ENCODE data around the gene EIF4ENIF1. TPM values are rescaled to one million over a fixed set of nuclear protein-coding genes. Genes with fewer than 3 reads are reported as not detected.

Gene EIF4ENIF1
- total RNA-seq, 1 experiment from 2014 or later, result 36.3 TPM

GRCh38 chr22:31440681-31441080 lies 49.0 kb downstream of the EIF4ENIF1 start:
- H2BK5ac ChIP-seq (ENCODE audit: insufficient read length, low read length), result no peak overlapping the region
- H3K27ac ChIP-seq (ENCODE audit: insufficient read length, low read depth, low read length), result no peak overlapping the region
- H3K9me3 ChIP-seq (ENCODE audit: control insufficient read depth, low read depth, low read length), result no peaks in the 10 kb centered on the region
- Mint-ChIP-seq H3K4me3 (no peak overlapping the region), H3K27ac (no peak overlapping the region; a peak in 1 of 7 replicates), H3K36me3 (ENCODE audit: insufficient read depth in 1 of 3, low read depth in 3 of 3) (peaks cover 11 to 85% (median 66%) of the 10 kb centered on the region in 3 experiments; a peak in 6 of 7 replicates), H3K4me1 (peaks cover 7 to 10% of the 10 kb centered on the region in 2 experiments), H3K27me3 (ENCODE audit: low read depth) (no peaks in the 10 kb centered on the region; the same call in 1 of the 2 replicates), H3K9me3 (no peaks in the 10 kb centered on the region)
- no peak overlapping the region for H3K23ac ChIP-seq (ENCODE audit: insufficient read length, low read depth, low read length)
- H2BK120ac ChIP-seq (ENCODE audit: low read depth, low read length, poor library complexity, severe bottlenecking), result no peak overlapping the region
- no peak overlapping the region for H3K4ac ChIP-seq (ENCODE audit: low read depth, low read length)
- no peaks in the 10 kb centered on the region for H3K4me1 ChIP-seq (ENCODE audit: insufficient read depth, low read length)
- H3K79me2 ChIP-seq (ENCODE audit: insufficient read depth, low read length), result no peaks in the 10 kb centered on the region
- H3K56ac ChIP-seq (ENCODE audit: insufficient read length, low read depth, low read length), result no peak overlapping the region
- H4K5ac ChIP-seq (ENCODE audit: insufficient read length, low read depth, low read length), result no peak overlapping the region
- H3K14ac ChIP-seq (ENCODE audit: insufficient read depth, low read length), result no peak overlapping the region
- H3K4me2 ChIP-seq (ENCODE audit: insufficient read depth, insufficient read length, low read length), result no peak overlapping the region
- no peak overlapping the region for H3T11ph ChIP-seq (ENCODE audit: low read length)
- H4K91ac ChIP-seq (ENCODE audit: insufficient read length, low read depth, low read length), result no peak overlapping the region
- no peak overlapping the region for H2AFZ ChIP-seq (ENCODE audit: low read length)
- no peaks in the 10 kb centered on the region for H4K20me1 ChIP-seq (ENCODE audit: control insufficient read depth, insufficient read depth, insufficient read length)
- H2BK15ac ChIP-seq (ENCODE audit: low read depth, low read length), result no peak overlapping the region
- DNase-seq, result no peak
- no peak overlapping the region for H2BK12ac ChIP-seq (ENCODE audit: insufficient read length, low read depth, low read length)
- H3K9ac ChIP-seq (ENCODE audit: extremely low read depth, insufficient read length, low read length), result no peak overlapping the region
- H3K27me3 ChIP-seq (ENCODE audit: insufficient read depth, low read length), result no peaks in the 10 kb centered on the region
- H3K23me2 ChIP-seq (ENCODE audit: insufficient read length, low read depth, low read length, poor library complexity, severe bottlenecking), result no peaks in the 10 kb centered on the region
- H2AK5ac ChIP-seq (ENCODE audit: insufficient read length, low read length), result no peak overlapping the region
- no peak for TF ChIP-seq CTCF (conservative IDR thresholded peaks at IDR 0.05)
- H3K79me1 ChIP-seq (ENCODE audit: insufficient read depth, low read depth, low read length, poor library complexity, severe bottlenecking), result no peaks in the 10 kb centered on the region
- no peak overlapping the region for H4K8ac ChIP-seq (replicated peaks; ENCODE audit: insufficient read length, low read depth, low read length)
- H2BK20ac ChIP-seq (ENCODE audit: low read depth, low read length, poor library complexity, severe bottlenecking), result no peak overlapping the region
- WGBS (ENCODE audit: extremely low coverage, insufficient read length, low lambda C conversion rate), result no CpG with 5 or more reads among the region's 7 CpGs
- H3K18ac ChIP-seq (ENCODE audit: insufficient read length, low read depth, low read length), result no peak overlapping the region

All from H9 (cell line).